ENCODE data around the gene ADAMTS8. TPM values are rescaled to one million over a fixed set of nuclear protein-coding genes. Genes with fewer than 3 reads are reported as not detected.

Gene ADAMTS8
- total RNA-seq, 2 experiments from 2014 or later: not detected

DNA sequence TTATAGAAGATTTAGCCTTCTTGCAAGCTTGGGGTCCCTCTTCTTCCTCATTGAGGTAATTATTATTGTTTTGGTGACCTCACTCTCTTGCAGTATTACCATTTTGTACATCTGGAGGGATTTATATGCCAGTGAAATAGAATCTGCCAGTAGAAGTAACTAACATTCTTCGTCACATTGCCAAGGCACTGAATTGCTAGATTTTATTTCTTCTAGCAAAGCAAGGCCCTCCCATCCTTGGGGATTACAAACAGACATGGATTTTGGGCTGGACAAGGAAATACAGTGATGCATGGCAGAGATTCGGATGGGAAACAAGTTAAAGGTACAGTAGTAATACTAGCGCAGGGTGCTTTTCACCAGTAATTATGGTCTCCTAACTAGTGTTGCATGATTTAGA lies 27.9 kb upstream of the ADAMTS8 start:
- Mint-ChIP-seq H3K9me3 (no peaks in the 10 kb centered on the region), H3K36me3 (ENCODE audit: low read depth) (no peaks in the 10 kb centered on the region), H3K4me3 (no peak overlapping the region), H3K27ac (no peak overlapping the region), H3K4me1 (ENCODE audit: low read depth) (no peaks in the 10 kb centered on the region), H3K27me3 (ENCODE audit: low read depth) (peaks cover 5% of the 10 kb centered on the region)
- CTCF ChIA-PET: interaction anchor here (3.1 kb wide), 1 partner anchor 406 kb away, joined by 11 read pairs; no protein-coding TSS in a partner anchor
- intact Hi-C loops (cut with micrococcal nuclease): no loop called here
- DNase-seq: no peak

DNA sequence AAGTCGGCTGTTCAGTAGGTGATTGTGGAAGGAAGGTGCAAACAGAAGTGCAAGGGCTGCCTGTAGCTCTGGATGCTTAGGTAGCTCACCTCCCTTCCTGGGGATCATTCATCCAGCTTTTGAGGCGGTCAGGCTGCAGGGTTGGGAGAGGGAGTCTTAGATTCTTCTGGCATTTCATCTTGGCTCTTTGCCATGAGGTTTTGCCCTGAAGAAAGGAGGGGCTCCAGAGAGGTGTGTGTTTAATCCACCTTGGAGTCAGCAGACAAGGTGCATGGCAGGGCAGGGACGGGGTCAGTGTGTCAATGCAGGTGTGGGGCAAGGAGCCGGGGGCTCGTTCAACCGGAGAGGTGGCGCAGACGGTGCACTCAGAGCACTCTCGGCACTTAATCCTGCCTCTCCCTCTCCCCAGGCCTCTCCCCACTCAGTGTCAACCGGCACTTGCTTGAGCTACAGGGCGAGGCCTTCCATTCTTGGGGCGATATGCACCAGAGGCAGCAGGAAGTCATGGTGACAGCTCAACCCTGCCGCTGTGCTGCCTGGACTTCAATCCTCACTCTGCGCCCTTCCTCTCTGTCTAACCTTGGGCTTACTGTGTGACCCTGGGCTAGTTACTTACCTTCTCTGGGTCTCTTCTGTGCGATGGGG lies 27.2 kb upstream of the ADAMTS8 start:
- CTCF ChIA-PET: interaction anchor here (1.3 to 3.1 kb wide), 3 partner anchors 21 to 407 kb away, joined by 4 to 11 read pairs (median 5); no protein-coding TSS in a partner anchor
- intact Hi-C loops (cut with micrococcal nuclease): no loop called here
- Mint-ChIP-seq H3K36me3 (ENCODE audit: low read depth) (no peaks in the 10 kb centered on the region), H3K27ac (no peak overlapping the region), H3K27me3 (ENCODE audit: low read depth) (peaks cover 9% of the 10 kb centered on the region), H3K9me3 (no peaks in the 10 kb centered on the region), H3K4me1 (ENCODE audit: low read depth) (no peaks in the 10 kb centered on the region), H3K4me3 (no peak overlapping the region)
- no peak for DNase-seq

- intact Hi-C loops (cut with micrococcal nuclease): no loop called here
- Mint-ChIP-seq H3K27me3 (ENCODE audit: low read depth) (peaks cover 19% of the 10 kb centered on the region), H3K4me3 (no peak overlapping the region), H3K4me1 (ENCODE audit: low read depth) (peaks cover 2% of the 10 kb centered on the region), H3K27ac (no peak overlapping the region), H3K36me3 (ENCODE audit: low read depth) (no peaks in the 10 kb centered on the region), H3K9me3 (no peaks in the 10 kb centered on the region)
- DNase-seq: no peak
- CTCF ChIA-PET: interaction anchor here (1.3 to 3.1 kb wide), 3 partner anchors 20 to 408 kb away, joined by 4 to 11 read pairs (median 5); no protein-coding TSS in a partner anchor
Measured at GRCh38 chr11:130454491-130455252, 26.3 kb upstream of the ADAMTS8 start.

DNA sequence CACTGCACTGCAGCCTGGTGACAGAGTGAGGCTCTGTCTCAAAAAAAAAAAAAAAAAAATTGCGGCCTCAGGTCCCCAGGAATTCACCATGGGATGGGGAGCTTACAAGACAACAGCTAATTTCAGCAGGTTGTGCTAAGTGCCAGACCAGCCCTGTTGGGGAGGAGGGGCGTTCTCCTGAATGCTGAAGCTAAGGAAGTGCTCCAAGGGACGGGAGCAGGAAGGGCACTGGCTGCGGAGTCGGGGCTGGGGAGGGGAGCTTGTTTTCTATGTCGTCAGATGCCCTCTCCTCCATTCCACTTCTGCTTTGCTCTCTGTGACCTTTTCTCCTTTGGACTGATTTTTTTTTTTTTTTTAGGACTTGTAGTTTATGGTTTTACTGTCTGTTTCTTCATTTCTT lies 24.5 kb upstream of the ADAMTS8 start:
- Mint-ChIP-seq H3K36me3 (ENCODE audit: low read depth) (no peaks in the 10 kb centered on the region), H3K4me3 (no peak overlapping the region), H3K27ac (no peak overlapping the region), H3K27me3 (ENCODE audit: low read depth) (peaks cover 29% of the 10 kb centered on the region), H3K9me3 (no peaks in the 10 kb centered on the region), H3K4me1 (ENCODE audit: low read depth) (peaks cover 8% of the 10 kb centered on the region)
- intact Hi-C loops (cut with micrococcal nuclease): no loop called here
- CTCF ChIA-PET: interaction anchor here (0.6 to 1.2 kb wide), 3 partner anchors 18 to 380 kb away, joined by 3 to 4 read pairs (median 3); no protein-coding TSS in a partner anchor
- no peak for DNase-seq

DNA sequence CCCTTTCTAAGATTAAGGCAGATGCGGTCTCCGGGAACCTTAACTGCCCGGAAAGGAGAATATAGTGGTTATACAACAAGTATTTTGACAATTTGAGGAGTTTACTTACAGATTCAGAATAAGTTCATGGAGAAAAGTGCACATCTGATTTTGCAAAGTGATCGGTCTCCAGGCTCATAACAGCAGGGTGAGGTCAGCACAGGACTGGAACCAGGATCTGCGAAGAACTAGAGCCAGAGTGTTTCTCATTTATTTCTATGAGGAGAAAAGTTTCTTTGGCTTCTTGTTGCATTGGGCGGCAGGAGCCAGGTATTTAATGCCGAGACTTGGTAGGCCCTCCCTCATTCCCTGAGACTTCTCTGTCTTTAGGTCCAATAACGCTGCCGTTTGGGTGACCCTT lies 23.8 kb upstream of the ADAMTS8 start:
- CTCF ChIA-PET: interaction anchor here (0.7 to 1.2 kb wide), 2 partner anchors 19 to 381 kb away, joined by 3 read pairs; no protein-coding TSS in a partner anchor
- intact Hi-C loops (cut with micrococcal nuclease): no loop called here
- DNase-seq: no peak
- Mint-ChIP-seq H3K36me3 (ENCODE audit: low read depth) (no peaks in the 10 kb centered on the region), H3K4me1 (ENCODE audit: low read depth) (peaks cover 8% of the 10 kb centered on the region), H3K27ac (no peak overlapping the region), H3K4me3 (no peak overlapping the region), H3K27me3 (ENCODE audit: low read depth) (peaks cover 31% of the 10 kb centered on the region), H3K9me3 (no peaks in the 10 kb centered on the region)

- Mint-ChIP-seq H3K4me3 (no peak overlapping the region), H3K27ac (no peak overlapping the region), H3K36me3 (ENCODE audit: low read depth) (no peaks in the 10 kb centered on the region), H3K27me3 (ENCODE audit: low read depth) (peaks cover 37% of the 10 kb centered on the region), H3K4me1 (ENCODE audit: low read depth) (peaks cover 8% of the 10 kb centered on the region), H3K9me3 (no peaks in the 10 kb centered on the region)
- DNase-seq: no peak
- CTCF ChIA-PET: interaction anchor here (0.9 to 2.0 kb wide), 5 partner anchors 9 to 382 kb away, joined by 3 to 6 read pairs (median 3); no protein-coding TSS in a partner anchor
- intact Hi-C loops (cut with micrococcal nuclease): no loop called here
Measured at GRCh38 chr11:130451231-130452019, 23.0 kb upstream of the ADAMTS8 start.

DNA sequence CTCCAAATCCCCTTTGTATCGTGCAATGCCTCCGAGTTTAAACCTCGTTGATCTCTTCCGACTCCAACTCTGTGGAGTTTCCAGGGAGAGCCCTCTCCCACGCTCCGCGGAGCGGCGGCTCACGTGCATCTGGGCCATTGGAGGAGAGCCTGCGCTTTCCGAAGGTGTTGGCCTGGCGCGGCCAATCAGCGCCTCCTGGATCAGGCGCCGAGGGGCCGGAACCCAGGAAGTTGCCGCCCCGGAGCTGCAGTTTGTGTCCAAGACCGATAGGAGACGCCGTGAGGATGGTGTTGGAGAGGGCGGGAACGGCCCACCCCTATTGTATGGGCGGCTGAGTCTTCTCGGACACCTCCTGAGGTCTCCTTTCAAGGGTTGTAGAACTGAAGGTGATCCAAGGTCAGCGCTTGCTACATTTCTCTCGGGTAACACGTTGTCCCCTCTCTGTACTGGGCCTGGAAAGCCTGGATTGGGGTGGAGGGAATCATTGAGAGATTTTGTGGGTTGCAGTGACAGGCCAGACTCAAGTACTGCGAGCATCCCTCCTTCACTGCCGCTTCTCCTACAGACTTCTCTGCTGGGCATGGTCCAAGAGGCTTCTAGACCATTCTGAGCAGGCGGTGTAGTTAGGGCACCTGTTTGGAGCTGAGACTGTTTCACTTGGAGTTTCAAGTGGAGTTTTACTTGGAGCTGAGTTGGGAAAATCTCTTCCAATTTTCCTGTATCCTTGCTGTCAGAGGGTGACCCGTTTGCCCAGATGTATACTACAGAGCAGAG lies 21.8 kb upstream of the ADAMTS8 start:
- Mint-ChIP-seq H3K27me3 (ENCODE audit: low read depth) (peaks cover 40% of the 10 kb centered on the region), H3K36me3 (ENCODE audit: low read depth) (no peaks in the 10 kb centered on the region), H3K9me3 (no peaks in the 10 kb centered on the region), H3K4me1 (ENCODE audit: low read depth) (peaks cover 8% of the 10 kb centered on the region), H3K4me3 (no peak overlapping the region), H3K27ac (no peak overlapping the region)
- CTCF ChIA-PET: interaction anchor here (1.2 to 2.0 kb wide), 3 partner anchors 8 to 19 kb away, joined by 3 to 6 read pairs (median 4); no protein-coding TSS in a partner anchor
- no peak for DNase-seq
- intact Hi-C loops (cut with micrococcal nuclease): no loop called here

- intact Hi-C loops (cut with micrococcal nuclease): no loop called here
- CTCF ChIA-PET: interaction anchor here (2.0 kb wide), 1 partner anchor 7 kb away, joined by 6 read pairs; no protein-coding TSS in a partner anchor
- Mint-ChIP-seq H3K27me3 (ENCODE audit: low read depth) (peaks cover 40% of the 10 kb centered on the region), H3K9me3 (no peaks in the 10 kb centered on the region), H3K4me3 (peak overlapping the region; percentile 42), H3K27ac (no peak overlapping the region), H3K4me1 (ENCODE audit: low read depth) (peaks cover 8% of the 10 kb centered on the region), H3K36me3 (ENCODE audit: low read depth) (no peaks in the 10 kb centered on the region)
- no peak for DNase-seq
Measured at GRCh38 chr11:130449310-130449990, 21.0 kb upstream of the ADAMTS8 start.

- H3K4me1 Mint-ChIP-seq (ENCODE audit: low read depth): peaks cover 8% of the 10 kb centered on the region
- CTCF ChIA-PET: no interaction called here
- H3K27me3 Mint-ChIP-seq (ENCODE audit: low read depth): peaks cover 37% of the 10 kb centered on the region
- peak within 1 kb of the TSS; percentile 42 for H3K4me3 Mint-ChIP-seq
- H3K9me3 Mint-ChIP-seq: no peaks in the 10 kb centered on the region
- no peak within 1 kb of the TSS for H3K27ac Mint-ChIP-seq
- intact Hi-C loops (cut with micrococcal nuclease): no loop called here
- DNase-seq: peak; percentile 39
- H3K36me3 Mint-ChIP-seq (ENCODE audit: low read depth): no peaks in the 10 kb centered on the region
Measured at GRCh38 chr11:130448416-130449309, 20.3 kb upstream of the ADAMTS8 start, which contains the start of gene ADAMTS15. Gene ADAMTS15 (plus strand): TSS chr11:130448645. CDS start chr11:130448974, 329 bp downstream.

- Mint-ChIP-seq H3K27ac (no peak overlapping the region), H3K4me3 (no peak overlapping the region), H3K27me3 (ENCODE audit: low read depth) (peaks cover 37% of the 10 kb centered on the region), H3K4me1 (ENCODE audit: low read depth) (peaks cover 8% of the 10 kb centered on the region), H3K9me3 (no peaks in the 10 kb centered on the region), H3K36me3 (ENCODE audit: low read depth) (no peaks in the 10 kb centered on the region)
- intact Hi-C loops (cut with micrococcal nuclease): no loop called here
- no peak for DNase-seq
- CTCF ChIA-PET: interaction anchor here (0.7 kb wide), 1 partner anchor 131 kb away, joined by 3 read pairs; no protein-coding TSS in a partner anchor
Measured at GRCh38 chr11:130448039-130448415, 19.6 kb upstream of the ADAMTS8 start.
